Measurements from ENCODE around the gene CRLF1. TPM values are rescaled to one million over a fixed set of nuclear protein-coding genes. Genes with fewer than 3 reads are reported as not detected.

Gene CRLF1
- total and polyA plus RNA-seq, 4 experiments from 2014 or later, result 0.70 TPM; not detected in 3

DNA sequence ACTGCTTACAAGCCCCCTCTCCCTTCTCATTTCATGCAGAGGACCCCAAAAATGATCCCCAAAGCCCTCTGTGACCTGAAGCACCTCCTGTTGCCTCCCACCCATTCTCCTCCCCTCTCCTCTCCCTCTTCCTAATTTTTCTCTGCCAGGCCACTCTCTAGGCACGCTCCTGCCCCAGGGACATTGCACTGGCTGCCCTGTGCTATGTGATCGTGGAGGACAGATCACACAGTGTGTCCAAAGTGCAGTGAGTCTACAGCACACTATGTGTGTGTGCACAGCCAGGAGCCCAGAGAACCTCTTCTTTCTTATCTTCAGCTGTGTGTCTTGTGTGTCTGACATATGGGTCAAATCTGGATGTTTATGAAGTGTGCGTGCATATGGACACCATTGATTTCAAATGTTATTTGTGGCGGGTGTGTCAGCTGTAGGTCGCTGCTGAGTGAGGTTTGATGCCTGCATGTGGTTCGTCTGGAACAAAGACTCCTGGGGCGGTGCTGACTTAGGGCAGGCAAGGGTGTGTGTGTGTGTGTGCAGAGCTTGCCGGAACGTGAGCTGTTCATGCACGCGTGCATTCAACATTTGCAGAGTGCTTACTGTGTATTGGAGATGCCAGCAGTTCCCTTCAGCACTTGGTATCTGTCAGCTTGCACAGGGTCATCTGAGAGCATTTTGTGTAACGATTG, 28.2 kb upstream of the CRLF1 start:
- Mint-ChIP-seq H3K4me3 (peak overlapping the region in 3 of 8 donors; percentile 10 to 38 (median 25)), H3K36me3 (no peaks in the 10 kb centered on the region), H3K27ac (peak overlapping the region in 4 of 7 donors; percentile 23 to 55 (median 38)), H3K4me1 (peaks cover 19 to 43% (median 31%) of the 10 kb centered on the region in 4 donors), H3K9me3 (no peaks in the 10 kb centered on the region), H3K27me3 (peaks cover 1 to 6% of the 10 kb centered on the region in 2 donors)
- intact Hi-C loops (cut with micrococcal nuclease), result loop anchor here (5.0 kb wide), 1 partner anchor 92 kb away; the partner anchor contains the start of gene FKBP8
- Histone ChIP-seq H3K4me1 (ENCODE audit: insufficient read depth, low read length) (peaks cover 24% of the 10 kb centered on the region), H3K27ac (ENCODE audit: low read depth, low read length) (no peak overlapping the region), H3K27me3 (ENCODE audit: insufficient read depth, low read length) (no peaks in the 10 kb centered on the region), H3K9me3 (ENCODE audit: control insufficient read depth in 1 of 2, low read length in 2 of 2) (no peaks in the 10 kb centered on the region), H3K4me3 (ENCODE audit: low read length in 2 of 2) (no peak overlapping the region), H3K36me3 (ENCODE audit: insufficient read depth, low read length) (no peaks in the 10 kb centered on the region)
- no peak for DNase-seq
- POLR2A ChIA-PET (ENCODE audit: partially characterized antibody), result interaction anchor here (0.6 to 1.4 kb wide), 6 partner anchors 45 to 198 kb away, joined by 3 to 6 read pairs (median 4); partner anchors contain the start of genes REX1BD and UPF1
- CTCF ChIA-PET (ENCODE audit: partially characterized antibody), result interaction anchor here (0.6 to 1.1 kb wide), 2 partner anchors 11 to 184 kb away, joined by 3 read pairs; no protein-coding TSS in a partner anchor

DNA sequence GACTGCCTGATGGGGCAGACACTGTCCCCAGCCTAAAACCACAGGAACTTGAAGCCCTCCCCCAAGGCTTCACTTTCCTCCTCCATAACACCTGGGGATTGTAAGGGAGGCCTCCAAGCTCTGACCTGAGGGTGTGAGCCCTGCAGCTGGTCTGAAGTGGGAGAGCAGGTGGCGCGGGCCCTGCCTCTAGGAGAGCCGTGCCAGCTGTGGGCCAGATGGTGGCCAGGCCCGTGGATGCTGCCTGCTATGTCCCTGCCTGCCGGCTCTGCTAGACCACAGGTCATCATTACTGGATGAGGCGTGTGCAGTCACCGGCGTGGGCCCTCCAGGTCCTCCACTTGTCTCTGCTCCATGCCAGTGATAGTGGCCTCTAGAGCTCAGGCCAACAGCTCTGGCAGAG, 26.7 kb upstream of the CRLF1 start:
- intact Hi-C loops (cut with micrococcal nuclease), result no loop called here
- Histone ChIP-seq H3K36me3 (ENCODE audit: insufficient read depth, low read length) (no peaks in the 10 kb centered on the region), H3K4me1 (ENCODE audit: insufficient read depth, low read length) (peaks cover 24% of the 10 kb centered on the region), H3K4me3 (ENCODE audit: low read length in 2 of 2) (no peak overlapping the region), H3K27ac (ENCODE audit: low read depth, low read length) (no peak overlapping the region), H3K9me3 (ENCODE audit: control insufficient read depth in 1 of 2, low read length in 2 of 2) (no peaks in the 10 kb centered on the region), H3K27me3 (ENCODE audit: insufficient read depth, low read length) (no peaks in the 10 kb centered on the region)
- H3K36me3 Mint-ChIP-seq, result no peaks in the 10 kb centered on the region
- H3K27ac Mint-ChIP-seq, result no peak overlapping the region
- ChIA-PET CTCF (ENCODE audit: partially characterized antibody) (no interaction called here), POLR2A (ENCODE audit: partially characterized antibody) (no interaction called here)
- peaks cover 16 to 36% (median 27%) of the 10 kb centered on the region in 4 donors for H3K4me1 Mint-ChIP-seq
- DNase-seq, result no peak
- peaks cover 1 to 8% of the 10 kb centered on the region in 2 donors for H3K27me3 Mint-ChIP-seq
- H3K4me3 Mint-ChIP-seq, result peak overlapping the region in 1 of 8 donors; percentile 32
- H3K9me3 Mint-ChIP-seq, result no peaks in the 10 kb centered on the region

DNA sequence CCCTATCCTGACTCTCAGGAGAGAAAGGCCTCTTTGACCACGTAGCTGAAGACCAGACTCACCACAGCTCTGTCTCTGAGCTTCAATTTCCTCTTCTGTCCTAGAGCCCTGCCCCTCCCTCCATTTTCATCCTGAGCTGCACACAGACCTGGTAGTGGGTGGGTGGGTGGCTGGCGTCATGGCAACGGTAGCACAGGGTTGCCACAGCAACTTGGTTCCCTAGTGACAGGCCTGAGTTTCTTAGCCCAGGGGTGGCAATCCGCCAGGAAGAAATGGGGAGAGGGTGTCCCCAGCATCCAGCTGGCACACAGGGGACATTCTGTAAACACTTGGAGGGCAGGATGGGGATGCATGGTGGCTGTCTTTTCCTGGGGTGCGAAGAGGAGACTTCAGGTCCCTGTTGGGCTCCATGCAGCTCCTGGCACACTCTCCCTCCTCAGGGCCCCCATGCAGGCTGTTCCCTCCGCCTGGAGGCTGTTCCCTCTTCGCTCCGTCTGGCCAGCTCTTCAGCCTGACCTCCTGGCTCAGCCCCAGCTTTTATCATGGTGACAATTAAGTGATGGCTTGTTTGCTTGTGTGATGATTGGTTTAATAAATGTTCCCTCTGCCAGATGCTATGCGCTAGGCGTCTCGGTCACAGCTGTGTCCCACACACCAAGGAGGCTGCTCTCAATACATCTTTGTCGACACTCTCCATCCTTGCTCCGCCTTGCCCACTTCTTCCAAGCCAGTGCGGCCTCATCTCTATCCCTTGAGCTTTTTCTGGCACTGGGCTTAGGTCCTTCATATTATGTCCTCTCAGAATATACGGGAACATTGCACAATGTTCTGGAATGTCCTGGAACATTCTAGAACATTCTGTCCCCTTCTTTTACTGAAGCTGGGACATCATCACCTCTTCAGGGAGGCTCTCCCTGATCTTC, 22.8 kb upstream of the CRLF1 start:
- ChIA-PET CTCF (ENCODE audit: partially characterized antibody) (no interaction called here), POLR2A (ENCODE audit: partially characterized antibody) (interaction anchor here (1.0 kb wide), 1 partner anchor 202 kb away, joined by 3 read pairs; no protein-coding TSS in a partner anchor)
- Mint-ChIP-seq H3K27me3 (peaks cover 1 to 8% of the 10 kb centered on the region in 2 donors), H3K4me3 (no peak overlapping the region), H3K9me3 (no peaks in the 10 kb centered on the region), H3K36me3 (no peaks in the 10 kb centered on the region), H3K4me1 (no peaks in the 10 kb centered on the region), H3K27ac (no peak overlapping the region)
- intact Hi-C loops (cut with micrococcal nuclease), result no loop called here
- Histone ChIP-seq H3K4me3 (ENCODE audit: low read length in 2 of 2) (no peak overlapping the region), H3K9me3 (ENCODE audit: control insufficient read depth in 1 of 2, low read length in 2 of 2) (no peaks in the 10 kb centered on the region), H3K27me3 (ENCODE audit: insufficient read depth, low read length) (no peaks in the 10 kb centered on the region), H3K4me1 (ENCODE audit: insufficient read depth, low read length) (no peaks in the 10 kb centered on the region), H3K27ac (ENCODE audit: low read depth, low read length) (no peak overlapping the region), H3K36me3 (ENCODE audit: insufficient read depth, low read length) (no peaks in the 10 kb centered on the region)
- no peak for DNase-seq

DNA sequence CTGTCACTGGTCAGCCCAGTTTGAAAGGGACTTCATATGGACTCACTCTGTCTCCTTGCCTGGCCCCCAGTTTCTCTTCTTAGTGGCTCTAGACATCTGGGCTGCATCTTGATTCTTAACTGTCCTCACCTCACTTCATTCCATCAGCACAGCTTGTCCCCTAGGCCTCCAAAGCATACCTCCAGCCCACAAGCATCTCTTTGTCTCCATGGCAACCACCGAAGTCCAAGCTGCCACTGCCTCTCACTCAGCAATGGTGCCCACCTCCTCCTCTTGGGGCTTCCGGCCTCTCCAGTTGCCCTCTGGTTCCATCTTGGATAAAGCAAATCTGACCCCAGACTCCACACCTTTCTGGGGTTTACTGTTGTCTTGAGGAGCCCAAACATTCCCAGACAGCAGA, 20.3 kb upstream of the CRLF1 start:
- CTCF ChIA-PET (ENCODE audit: partially characterized antibody), result no interaction called here

DNA sequence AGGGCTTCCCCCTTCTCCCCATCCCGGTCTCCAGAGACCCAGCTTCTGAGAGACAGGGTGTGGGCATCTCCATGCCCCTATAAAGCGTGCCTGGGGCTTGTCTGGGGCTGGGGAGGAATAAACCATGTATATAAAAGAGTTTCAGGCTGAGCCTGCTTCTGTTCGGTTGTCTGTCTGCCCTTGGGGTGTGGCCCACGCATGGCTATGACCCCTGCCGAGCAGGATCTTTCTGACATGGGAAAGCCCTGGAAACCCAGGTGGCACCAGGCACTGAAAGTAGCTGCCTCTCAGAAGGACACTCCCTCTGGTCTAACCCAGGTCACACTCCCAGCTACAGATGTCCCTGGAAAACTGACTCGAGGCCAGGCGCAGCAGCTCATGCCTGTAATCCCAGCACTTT, 14.3 kb upstream of the CRLF1 start:
- peaks cover 10 to 15% of the 10 kb centered on the region in 2 donors for H3K27me3 Mint-ChIP-seq
- ChIA-PET POLR2A (ENCODE audit: partially characterized antibody) (no interaction called here), CTCF (ENCODE audit: partially characterized antibody) (interaction anchor here (0.6 kb wide), 1 partner anchor 457 kb away, joined by 3 read pairs; no protein-coding TSS in a partner anchor)
- Histone ChIP-seq H3K27ac (ENCODE audit: low read depth, low read length) (no peak overlapping the region), H3K36me3 (ENCODE audit: insufficient read depth, low read length) (no peaks in the 10 kb centered on the region), H3K9me3 (ENCODE audit: control insufficient read depth in 1 of 2, low read length in 2 of 2) (no peaks in the 10 kb centered on the region), H3K4me3 (ENCODE audit: low read length in 2 of 2) (no peak overlapping the region), H3K4me1 (ENCODE audit: insufficient read depth, low read length) (no peaks in the 10 kb centered on the region), H3K27me3 (ENCODE audit: insufficient read depth, low read length) (peaks cover 4% of the 10 kb centered on the region)
- H3K36me3 Mint-ChIP-seq, result no peaks in the 10 kb centered on the region
- intact Hi-C loops (cut with micrococcal nuclease), result no loop called here
- no peak for DNase-seq
- H3K9me3 Mint-ChIP-seq, result peaks cover 0 to 1% (median 0%) of the 10 kb centered on the region in 8 donors
- H3K4me3 Mint-ChIP-seq, result no peak overlapping the region
- H3K4me1 Mint-ChIP-seq, result peaks cover 0 to 3% (median 0%) of the 10 kb centered on the region in 4 donors
- no peak overlapping the region for H3K27ac Mint-ChIP-seq

More for the DNA sequence above, 20.3 kb upstream of the CRLF1 start:
- H3K4me3 Mint-ChIP-seq, result no peak overlapping the region
- no peaks in the 10 kb centered on the region for H3K36me3 ChIP-seq (ENCODE audit: insufficient read depth, low read length)
- H3K9me3 ChIP-seq (ENCODE audit: control insufficient read depth in 1 of 2, low read length in 2 of 2), result no peaks in the 10 kb centered on the region
- no peaks in the 10 kb centered on the region for H3K4me1 ChIP-seq (ENCODE audit: insufficient read depth, low read length)
- H3K36me3 Mint-ChIP-seq, result no peaks in the 10 kb centered on the region
- H3K4me1 Mint-ChIP-seq, result peaks cover 0 to 3% (median 0%) of the 10 kb centered on the region in 4 donors
- no peaks in the 10 kb centered on the region for H3K27me3 ChIP-seq (ENCODE audit: insufficient read depth, low read length)
- no peak overlapping the region for H3K27ac ChIP-seq (ENCODE audit: low read depth, low read length)
- POLR2A ChIA-PET (ENCODE audit: partially characterized antibody), result no interaction called here
- no peak overlapping the region for H3K27ac Mint-ChIP-seq
- no peak overlapping the region for H3K4me3 ChIP-seq (ENCODE audit: low read length in 2 of 2)
- DNase-seq, result no peak
- intact Hi-C loops (cut with micrococcal nuclease), result no loop called here
- H3K27me3 Mint-ChIP-seq, result peaks cover 1 to 6% of the 10 kb centered on the region in 2 donors
- H3K9me3 Mint-ChIP-seq, result no peaks in the 10 kb centered on the region

DNA sequence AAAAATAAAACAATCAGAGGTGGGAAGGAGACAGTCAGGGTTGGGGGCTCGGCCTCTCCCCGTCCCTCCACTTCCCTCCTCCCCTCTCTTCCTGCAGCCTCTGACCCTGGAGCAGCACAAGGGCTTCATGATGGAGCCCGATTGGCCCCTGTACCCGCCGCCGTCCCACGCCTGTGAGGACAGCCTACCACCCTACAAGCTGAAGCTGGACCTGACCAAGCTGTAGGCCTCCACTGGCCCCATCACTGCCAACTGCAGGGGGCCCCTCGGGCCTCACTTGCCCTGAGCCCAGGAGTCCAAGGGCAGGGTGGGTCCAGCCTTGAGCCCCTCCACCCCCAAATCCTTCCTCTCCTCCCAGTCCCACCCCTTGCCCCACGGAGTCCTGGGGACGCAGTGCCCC, 13.7 kb upstream of the CRLF1 start:
- Histone ChIP-seq H3K4me1 (ENCODE audit: insufficient read depth, low read length) (no peaks in the 10 kb centered on the region), H3K36me3 (ENCODE audit: insufficient read depth, low read length) (no peaks in the 10 kb centered on the region), H3K4me3 (ENCODE audit: low read length in 2 of 2) (no peak overlapping the region), H3K27ac (ENCODE audit: low read depth, low read length) (no peak overlapping the region), H3K9me3 (ENCODE audit: control insufficient read depth in 1 of 2, low read length in 2 of 2) (no peaks in the 10 kb centered on the region), H3K27me3 (ENCODE audit: insufficient read depth, low read length) (peaks cover 4% of the 10 kb centered on the region)
- intact Hi-C loops (cut with micrococcal nuclease), result no loop called here
- Mint-ChIP-seq H3K36me3 (no peaks in the 10 kb centered on the region), H3K4me1 (peaks cover 0 to 3% (median 0%) of the 10 kb centered on the region in 4 donors), H3K27ac (no peak overlapping the region), H3K9me3 (peaks cover 0 to 1% (median 0%) of the 10 kb centered on the region in 8 donors), H3K27me3 (peaks cover 11 to 15% of the 10 kb centered on the region in 2 donors), H3K4me3 (no peak overlapping the region)
- no peak for DNase-seq
- POLR2A ChIA-PET (ENCODE audit: partially characterized antibody), result no interaction called here
- CTCF ChIA-PET (ENCODE audit: partially characterized antibody), result no interaction called here

DNA sequence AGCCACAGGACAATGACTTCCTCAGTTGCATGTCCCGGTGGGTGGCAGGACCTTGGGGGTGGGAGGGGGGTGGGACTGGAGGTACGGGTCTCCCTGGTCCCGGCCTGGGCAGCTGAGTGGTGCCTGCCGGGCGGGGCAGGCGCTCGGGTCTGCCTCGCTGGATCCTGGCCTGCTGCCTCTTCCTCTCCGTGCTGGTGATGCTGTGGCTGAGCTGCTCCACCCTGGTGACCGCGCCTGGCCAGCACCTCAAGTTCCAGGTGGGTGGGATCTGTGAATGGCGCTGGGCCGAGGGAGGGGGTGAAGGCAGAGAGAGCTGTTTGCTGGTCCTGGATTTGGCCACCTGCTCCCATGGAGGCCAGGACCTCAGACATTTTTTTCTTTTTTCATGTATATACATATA, 11.6 kb upstream of the CRLF1 start:
- peaks cover 16% of the 10 kb centered on the region for H3K27me3 ChIP-seq (ENCODE audit: insufficient read depth, low read length)
- H3K27ac ChIP-seq (ENCODE audit: low read depth, low read length), result no peak overlapping the region
- intact Hi-C loops (cut with micrococcal nuclease), result no loop called here
- H3K4me3 ChIP-seq (ENCODE audit: low read length in 2 of 2), result no peak overlapping the region
- H3K9me3 ChIP-seq (ENCODE audit: control insufficient read depth in 1 of 2, low read length in 2 of 2), result no peaks in the 10 kb centered on the region
- no peak for DNase-seq
- Mint-ChIP-seq H3K9me3 (peaks cover 0 to 1% (median 0%) of the 10 kb centered on the region in 8 donors), H3K27me3 (peaks cover 24 to 31% of the 10 kb centered on the region in 2 donors), H3K27ac (no peak overlapping the region), H3K36me3 (no peaks in the 10 kb centered on the region), H3K4me3 (no peak overlapping the region), H3K4me1 (peaks cover 0 to 13% (median 1%) of the 10 kb centered on the region in 4 donors)
- H3K4me1 ChIP-seq (ENCODE audit: insufficient read depth, low read length), result peaks cover 4% of the 10 kb centered on the region
- POLR2A ChIA-PET (ENCODE audit: partially characterized antibody), result no interaction called here
- H3K36me3 ChIP-seq (ENCODE audit: insufficient read depth, low read length), result no peaks in the 10 kb centered on the region
- CTCF ChIA-PET (ENCODE audit: partially characterized antibody), result interaction anchor here (0.9 to 1.6 kb wide), 2 partner anchors 29 to 229 kb away, joined by 3 to 5 read pairs; no protein-coding TSS in a partner anchor
